MM.1S (cell line): Measurements from ENCODE around the gene RNF123.

Source experiments
- EZH2 ChIP-seq: fragments of 300-600 bp; sonication (generic); optimal IDR thresholded peaks from 2 replicates; pipeline ENCODE3; 2017; ENCODE audit warnings: low read depth, mild to moderate bottlenecking, antibody characterized with exemption, low read length, mixed read lengths
- EZH2phosphoT487 ChIP-seq: fragments of 300-600 bp; sonication (generic); IDR thresholded peaks from 2 replicates; pipeline ENCODE4 v1.6.1; 2018; ENCODE audit warnings: antibody characterized with exemption, low read length
- TF ChIP-seq, protein P1 (sequence below): fragments of 300-600 bp; sonication (generic); IDR thresholded peaks from 2 replicates; pipeline ENCODE4 v1.5.1; 2016; ENCODE audit warnings: antibody characterized with exemption, low read length, mixed read lengths

DNA sequence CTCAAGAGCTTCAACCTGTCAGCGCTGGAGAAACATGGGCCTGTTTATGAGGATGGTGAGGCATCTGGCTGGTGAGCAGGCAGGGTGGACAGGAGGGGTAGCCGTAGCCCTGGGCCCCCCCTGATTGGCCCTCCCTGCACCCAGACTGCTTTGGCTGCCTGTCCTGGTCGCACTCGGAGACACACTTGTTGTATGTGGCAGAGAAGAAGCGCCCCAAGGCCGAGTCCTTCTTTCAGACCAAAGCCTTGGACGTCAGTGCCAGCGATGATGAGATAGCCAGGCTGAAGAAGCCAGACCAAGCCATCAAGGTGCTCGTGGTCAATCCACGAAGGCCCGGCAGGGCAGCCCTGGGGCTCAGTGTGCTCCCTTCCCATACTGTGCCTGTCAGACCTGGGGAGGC is 13.4 kb upstream of the RNF123 start:
- TF ChIP-seq, protein P1, sequence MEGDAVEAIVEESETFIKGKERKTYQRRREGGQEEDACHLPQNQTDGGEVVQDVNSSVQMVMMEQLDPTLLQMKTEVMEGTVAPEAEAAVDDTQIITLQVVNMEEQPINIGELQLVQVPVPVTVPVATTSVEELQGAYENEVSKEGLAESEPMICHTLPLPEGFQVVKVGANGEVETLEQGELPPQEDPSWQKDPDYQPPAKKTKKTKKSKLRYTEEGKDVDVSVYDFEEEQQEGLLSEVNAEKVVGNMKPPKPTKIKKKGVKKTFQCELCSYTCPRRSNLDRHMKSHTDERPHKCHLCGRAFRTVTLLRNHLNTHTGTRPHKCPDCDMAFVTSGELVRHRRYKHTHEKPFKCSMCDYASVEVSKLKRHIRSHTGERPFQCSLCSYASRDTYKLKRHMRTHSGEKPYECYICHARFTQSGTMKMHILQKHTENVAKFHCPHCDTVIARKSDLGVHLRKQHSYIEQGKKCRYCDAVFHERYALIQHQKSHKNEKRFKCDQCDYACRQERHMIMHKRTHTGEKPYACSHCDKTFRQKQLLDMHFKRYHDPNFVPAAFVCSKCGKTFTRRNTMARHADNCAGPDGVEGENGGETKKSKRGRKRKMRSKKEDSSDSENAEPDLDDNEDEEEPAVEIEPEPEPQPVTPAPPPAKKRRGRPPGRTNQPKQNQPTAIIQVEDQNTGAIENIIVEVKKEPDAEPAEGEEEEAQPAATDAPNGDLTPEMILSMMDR, result no peak
- no peak for TF ChIP-seq EZH2
- TF ChIP-seq EZH2phosphoT487, result no peak
